Smooth muscle cell (in vitro differentiated cells): Measurements from ENCODE around the gene TMEM9. TPM values are rescaled to one million over a fixed set of nuclear protein-coding genes. Genes with fewer than 3 reads are reported as not detected.

Experiments used
- DNase-seq: peaks from one replicate; lab custom pipeline; 2025; ENCODE audit not compliant: unreplicated experiment; lab: John Stamatoyannopoulos, UW
- H2AFZ ChIP-seq: fragments of 200-600 bp; sonication (generic); 2 replicates; pipeline ENCODE4 v1.6.0; 2016; ENCODE audit warnings: antibody characterized with exemption, low read depth, mild to moderate bottlenecking
- H3F3A ChIP-seq: fragments of 200-600 bp; sonication (generic); 2 replicates; pipeline ENCODE4 v1.6.0; 2017; ENCODE audit warnings: antibody characterized with exemption, low read depth
- H3K27ac ChIP-seq: fragments of 200-600 bp; sonication (generic); 2 replicates; pipeline ENCODE4 v1.5.1; 2016; ENCODE audit warnings: low read depth, mild to moderate bottlenecking
- H3K27me3 ChIP-seq: fragments of 200-600 bp; sonication (generic); 2 replicates; pipeline ENCODE4 v1.6.1; 2016; ENCODE audit warnings: low read depth, mild to moderate bottlenecking
- H3K36me3 ChIP-seq: fragments of 200-600 bp; sonication (generic); 2 replicates; pipeline ENCODE4 v1.5.1; 2016; ENCODE audit warnings: low read depth
- H3K4me1 ChIP-seq: fragments of 200-600 bp; sonication (generic); 2 replicates; pipeline ENCODE4 v1.5.1; 2016; ENCODE audit warnings: low read depth
- H3K4me2 ChIP-seq: fragments of 200-600 bp; sonication (generic); 2 replicates; pipeline ENCODE4 v1.6.0; 2016; ENCODE audit warnings: mild to moderate bottlenecking
- H3K4me3 ChIP-seq: fragments of 200-600 bp; sonication (generic); 2 replicates; pipeline ENCODE4 v1.5.1; 2016; ENCODE audit warnings: mild to moderate bottlenecking
- H3K79me2 ChIP-seq: fragments of 200-600 bp; sonication (generic); 2 replicates; pipeline ENCODE4 v1.6.0; 2016; ENCODE audit warnings: low read depth, mild to moderate bottlenecking
- H3K9ac ChIP-seq: fragments of 200-600 bp; sonication (generic); 2 replicates; pipeline ENCODE4 v1.6.0; 2016; ENCODE audit warnings: low read depth
- H3K9me3 ChIP-seq: fragments of 200-600 bp; sonication (generic); replicated peaks from 2 replicates; pipeline ENCODE4 v1.5.1; 2016; ENCODE audit warnings: low read depth
- H4K20me1 ChIP-seq: fragments of 200-600 bp; sonication (generic); 2 replicates; pipeline ENCODE4 v1.6.0; 2016; ENCODE audit warnings: low read depth
- CTCF ChIP-seq: fragments of 200-600 bp; sonication (generic); IDR thresholded peaks from 2 replicates; pipeline ENCODE4 v1.5.1; 2017; ENCODE audit warnings: borderline replicate concordance, mild to moderate bottlenecking, antibody characterized with exemption; ENCODE audit not compliant: insufficient read depth, poor library complexity, severe bottlenecking
- WGBS: methylation state at CpG from one replicate; pipeline ENCODE4 v1.1.7; 2016; ENCODE audit warnings: low lambda C conversion rate; 5-methylcytosine and 5-hydroxymethylcytosine counted together
- polyA plus RNA-seq: library from polyadenylated mRNA; unstranded; fragments of >200 nt; fragmentation: Nextera tagmentation; extraction: Ambion mirVana; gene quantifications from 2 replicates; pipeline ENCODE4 v1.2.1, GENCODE V29; 2016
- total RNA-seq: library from RNA; depleted of rRNA; stranded (reverse); fragments of >200 nt; gene quantifications from 2 replicates; pipeline ENCODE4 v1.2.3, GENCODE V29; 2014

Gene TMEM9
- total and polyA plus RNA-seq, 2 experiments from 2014 or later: 153 to 211 TPM

- peak; percentile 25 for TF ChIP-seq CTCF
These were observed 4.9 kb downstream of the TMEM9 start for GRCh38 chr1:201149400-201149799.

GRCh38 chr1:201147396-201148015 is 6.8 kb downstream of the TMEM9 start:
- H3K36me3 ChIP-seq: peaks cover 24% of the 10 kb centered on the region
- no peak overlapping the region for H3K27ac ChIP-seq
- H3K9me3 ChIP-seq: no peaks in the 10 kb centered on the region
- peaks cover 43% of the 10 kb centered on the region for H4K20me1 ChIP-seq
- no peak for DNase-seq
- no peaks in the 10 kb centered on the region for H3K4me1 ChIP-seq
- no peak overlapping the region for H2AFZ ChIP-seq
- H3K27me3 ChIP-seq: no peaks in the 10 kb centered on the region
- H3F3A ChIP-seq: no peaks in the 10 kb centered on the region
- WGBS: 92% methylated on average over 13 of the region's 13 CpGs
- H3K9ac ChIP-seq: no peak overlapping the region
- peaks cover 6% of the 10 kb centered on the region for H3K79me2 ChIP-seq
- H3K4me2 ChIP-seq: no peak overlapping the region
- no peak overlapping the region for H3K4me3 ChIP-seq
- no peak for TF ChIP-seq CTCF

More at GRCh38 chr1:201149400-201149799, 4.9 kb downstream of the TMEM9 start:
- Histone ChIP-seq H3K9ac (no peak overlapping the region), H3K36me3 (peaks cover 24% of the 10 kb centered on the region), H3F3A (no peaks in the 10 kb centered on the region), H3K27me3 (no peaks in the 10 kb centered on the region), H4K20me1 (peaks cover 43% of the 10 kb centered on the region), H3K27ac (no peak overlapping the region), H3K9me3 (no peaks in the 10 kb centered on the region), H3K4me3 (no peak overlapping the region), H2AFZ (no peak overlapping the region), H3K4me1 (peaks cover 8% of the 10 kb centered on the region), H3K79me2 (peaks cover 23% of the 10 kb centered on the region), H3K4me2 (no peak overlapping the region)
- 89% methylated on average over 4 of the region's 4 CpGs for WGBS
- DNase-seq: no peak

- DNase-seq: no peak
- H2AFZ ChIP-seq: no peak overlapping the region
- no peak overlapping the region for H3K4me2 ChIP-seq
- H3K27ac ChIP-seq: no peak overlapping the region
- H3K36me3 ChIP-seq: peaks cover 24% of the 10 kb centered on the region
- TF ChIP-seq CTCF: no peak
- no peak overlapping the region for H3K4me3 ChIP-seq
- H3K79me2 ChIP-seq: peaks cover 4% of the 10 kb centered on the region
- no peaks in the 10 kb centered on the region for H3K4me1 ChIP-seq
- WGBS: 95% methylated on average over 17 of the region's 17 CpGs
- H3K27me3 ChIP-seq: no peaks in the 10 kb centered on the region
- H3F3A ChIP-seq: no peaks in the 10 kb centered on the region
- H4K20me1 ChIP-seq: peaks cover 44% of the 10 kb centered on the region
- no peaks in the 10 kb centered on the region for H3K9me3 ChIP-seq
- H3K9ac ChIP-seq: no peak overlapping the region
These were observed 7.5 kb downstream of the TMEM9 start for GRCh38 chr1:201146626-201147390.

- H3K9me3 ChIP-seq: no peaks in the 10 kb centered on the region
- peaks cover 14% of the 10 kb centered on the region for H3K36me3 ChIP-seq
- H2AFZ ChIP-seq: no peak overlapping the region
- no peaks in the 10 kb centered on the region for H3K27me3 ChIP-seq
- H3K4me3 ChIP-seq: no peak overlapping the region
- WGBS: 97% methylated on average over 7 of the region's 7 CpGs
- no peak for TF ChIP-seq CTCF
- H3K27ac ChIP-seq: no peak overlapping the region
- H3K79me2 ChIP-seq: no peaks in the 10 kb centered on the region
- no peak overlapping the region for H3K4me2 ChIP-seq
- H3K9ac ChIP-seq: no peak overlapping the region
- peaks cover under 1% of the 10 kb centered on the region for H3K4me1 ChIP-seq
- DNase-seq: no peak
- H3F3A ChIP-seq: no peaks in the 10 kb centered on the region
- peaks cover 51% of the 10 kb centered on the region for H4K20me1 ChIP-seq
These were observed 8.5 kb downstream of the TMEM9 start for GRCh38 chr1:201145816-201146215.
